HG02885 (cell line): ENCODE measurements around the gene TIAM1.

ENCODE experiments used
- ATAC-seq: cut with Tn5 transposase; IDR thresholded peaks from one replicate; pipeline ENCODE4 v1.9.1; 2021; ENCODE audit warnings: mild to moderate bottlenecking; ENCODE audit not compliant: unreplicated experiment, poor library complexity

TIAM1 gene

DNA sequence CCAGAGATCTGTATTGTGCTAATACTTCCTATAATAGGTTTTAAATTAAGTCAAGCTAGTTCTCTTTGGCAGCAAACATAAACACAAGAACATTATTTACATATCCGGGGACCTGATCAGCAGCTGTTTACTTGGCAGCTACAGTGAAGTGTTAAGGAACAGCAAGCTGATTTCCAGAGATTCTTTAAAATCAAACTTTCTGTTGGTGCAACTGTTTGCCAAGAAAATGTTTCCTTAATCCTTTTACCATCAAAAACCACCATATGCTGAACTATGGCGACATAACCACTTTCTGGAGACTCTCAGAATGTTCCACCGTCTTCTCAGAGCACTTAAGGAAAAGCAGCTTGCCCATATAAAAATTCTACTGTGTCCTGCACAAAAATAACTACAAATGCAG is 198.8 kb downstream of the TIAM1 start:
- ATAC-seq, result no peak

GRCh38 chr21:31143036-31143435 is 201.0 kb downstream of the TIAM1 start:
- ATAC-seq, result no peak

DNA sequence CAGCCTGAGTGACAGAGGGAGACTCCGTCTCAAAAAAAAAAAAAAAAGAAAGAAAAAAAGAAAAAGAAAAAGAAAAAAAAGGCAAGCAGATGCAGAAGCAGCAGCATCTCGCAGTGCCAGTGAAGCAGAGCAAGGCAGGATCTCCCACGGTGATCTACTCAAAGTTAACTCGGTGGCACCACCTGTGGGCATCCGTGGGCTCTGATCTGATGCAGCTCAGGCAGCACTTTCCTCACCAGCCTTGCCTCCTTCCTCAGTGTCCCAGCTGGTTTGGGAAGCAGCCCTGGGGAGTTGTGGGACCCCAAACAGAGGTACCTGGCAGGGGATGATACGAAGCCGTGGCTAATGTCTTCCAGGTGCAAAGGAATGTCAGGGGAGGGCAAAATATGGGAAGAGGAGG is 201.5 kb downstream of the TIAM1 start:
- peak; percentile 55 for ATAC-seq

DNA sequence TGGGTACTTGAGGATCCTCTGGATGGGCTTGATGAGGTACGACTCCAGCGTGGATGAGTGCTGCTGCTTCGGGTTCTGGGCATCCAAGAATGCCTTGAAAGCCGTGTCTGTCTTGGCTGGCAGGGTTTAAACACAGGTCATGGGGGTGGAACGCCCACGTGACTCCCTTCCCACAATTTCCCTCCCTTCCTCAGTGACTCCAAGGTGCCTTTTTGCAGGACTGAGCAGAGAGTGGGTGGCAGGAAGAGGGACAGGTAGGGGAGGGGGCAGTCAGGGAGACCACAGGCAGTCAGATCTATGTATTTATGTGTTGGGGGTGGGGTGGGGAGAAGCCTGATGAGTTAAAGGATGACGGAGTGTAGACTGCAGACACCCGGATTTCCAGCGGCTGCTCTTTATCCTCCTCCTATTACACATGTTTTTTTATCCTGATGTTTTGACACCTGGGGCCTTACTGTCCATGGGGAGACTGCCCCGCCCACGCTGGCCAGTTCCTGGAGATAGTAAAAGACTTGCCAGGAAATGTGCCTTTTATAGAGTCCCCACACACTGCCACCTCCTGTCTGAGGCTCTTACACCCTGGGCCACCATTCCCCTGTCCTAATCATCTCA is 202.6 kb downstream of the TIAM1 start:
- ATAC-seq, result no peak

DNA sequence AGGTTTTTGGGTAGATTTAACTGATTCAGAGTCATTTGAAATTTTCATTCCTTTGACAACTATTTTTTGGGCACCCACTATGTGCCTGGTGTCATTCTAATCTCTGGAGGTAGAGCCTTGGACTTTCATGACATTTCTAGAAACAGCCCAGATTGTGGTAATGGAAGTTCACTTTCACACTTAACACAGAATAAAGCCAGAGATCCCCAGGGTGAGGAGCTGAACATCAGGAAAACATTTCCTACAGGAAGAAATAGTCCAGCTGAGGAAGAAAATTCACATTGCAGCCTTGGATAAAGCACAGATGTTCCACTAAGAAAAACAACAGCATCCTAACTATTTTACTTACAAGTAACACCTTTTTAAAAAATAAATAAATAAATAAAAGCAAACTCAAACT is 203.4 kb downstream of the TIAM1 start:
- no peak for ATAC-seq

- ATAC-seq, result no peak
Measured at GRCh38 chr21:31140025-31140424, 204.0 kb downstream of the TIAM1 start.

- ATAC-seq, result no peak
Measured at GRCh38 chr21:31137960-31138359, 206.1 kb downstream of the TIAM1 start.

- peak; percentile 52 for ATAC-seq
Measured at GRCh38 chr21:31136891-31137290, 207.2 kb downstream of the TIAM1 start.

GRCh38 chr21:31135531-31136184 is 208.4 kb downstream of the TIAM1 start:
- no peak for ATAC-seq

- ATAC-seq, result no peak
Measured at GRCh38 chr21:31133243-31133830, 210.7 kb downstream of the TIAM1 start.

- ATAC-seq, result peak; percentile 77
Measured at GRCh38 chr21:31132574-31133242, 211.4 kb downstream of the TIAM1 start.

DNA sequence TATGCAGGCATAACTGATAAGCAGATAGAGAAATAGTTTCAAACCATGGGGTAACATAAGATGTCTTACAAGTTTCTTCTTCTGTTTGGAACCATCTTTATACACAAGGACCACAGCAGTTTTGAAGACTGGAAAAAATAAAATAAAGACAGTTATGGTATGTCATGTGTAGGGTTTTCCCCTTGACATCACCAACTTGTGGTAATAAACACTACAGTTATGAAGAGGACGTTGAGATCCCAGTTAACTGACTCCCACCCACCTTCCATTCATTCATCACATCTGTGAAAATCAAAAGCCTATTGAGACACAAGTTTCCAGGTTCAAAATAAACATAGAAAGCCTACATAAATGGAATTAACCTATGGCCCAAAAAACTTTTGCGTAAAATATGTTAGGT is 213.2 kb downstream of the TIAM1 start:
- ATAC-seq, result no peak

DNA sequence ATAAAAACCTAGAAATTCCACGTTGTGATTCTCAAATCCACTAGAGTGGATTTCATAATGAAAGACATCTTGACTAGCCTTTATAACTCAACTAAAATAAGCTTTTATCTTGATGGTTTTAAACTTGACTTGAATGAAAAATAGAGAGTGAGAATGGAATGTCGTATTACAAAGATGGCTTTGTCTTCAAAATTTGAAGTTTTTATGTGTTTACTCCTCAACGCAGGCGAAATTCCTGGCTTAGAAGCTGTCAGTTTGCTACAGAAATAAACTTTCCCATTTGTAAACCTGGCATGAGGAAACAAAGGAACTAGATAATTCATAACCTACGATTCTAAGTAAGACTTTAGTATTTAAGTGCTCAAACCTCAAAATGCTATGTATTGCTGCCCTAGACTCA is 215.8 kb downstream of the TIAM1 start:
- no peak for ATAC-seq

- ATAC-seq, result peak; percentile 68
Measured at GRCh38 chr21:31124010-31124409, 220.1 kb downstream of the TIAM1 start.

DNA sequence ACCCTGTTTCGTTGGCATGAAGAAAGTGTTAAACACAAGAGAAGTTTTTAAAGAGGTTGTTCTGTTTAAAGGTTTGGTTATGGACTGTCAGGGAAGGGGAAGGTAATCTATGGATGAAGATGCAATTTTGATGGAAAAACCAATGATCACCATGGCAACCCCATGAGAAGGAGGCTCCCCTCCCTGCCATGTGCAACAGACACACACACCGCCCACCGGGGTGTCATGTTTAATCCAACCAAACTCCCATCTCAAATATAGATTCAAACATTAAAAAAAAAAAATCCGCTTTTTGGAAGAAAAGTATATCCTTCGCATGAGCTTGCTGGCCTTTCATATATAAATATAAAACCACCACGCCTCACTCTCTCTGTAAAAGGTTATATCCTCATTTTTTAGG is 224.9 kb downstream of the TIAM1 start:
- no peak for ATAC-seq

DNA sequence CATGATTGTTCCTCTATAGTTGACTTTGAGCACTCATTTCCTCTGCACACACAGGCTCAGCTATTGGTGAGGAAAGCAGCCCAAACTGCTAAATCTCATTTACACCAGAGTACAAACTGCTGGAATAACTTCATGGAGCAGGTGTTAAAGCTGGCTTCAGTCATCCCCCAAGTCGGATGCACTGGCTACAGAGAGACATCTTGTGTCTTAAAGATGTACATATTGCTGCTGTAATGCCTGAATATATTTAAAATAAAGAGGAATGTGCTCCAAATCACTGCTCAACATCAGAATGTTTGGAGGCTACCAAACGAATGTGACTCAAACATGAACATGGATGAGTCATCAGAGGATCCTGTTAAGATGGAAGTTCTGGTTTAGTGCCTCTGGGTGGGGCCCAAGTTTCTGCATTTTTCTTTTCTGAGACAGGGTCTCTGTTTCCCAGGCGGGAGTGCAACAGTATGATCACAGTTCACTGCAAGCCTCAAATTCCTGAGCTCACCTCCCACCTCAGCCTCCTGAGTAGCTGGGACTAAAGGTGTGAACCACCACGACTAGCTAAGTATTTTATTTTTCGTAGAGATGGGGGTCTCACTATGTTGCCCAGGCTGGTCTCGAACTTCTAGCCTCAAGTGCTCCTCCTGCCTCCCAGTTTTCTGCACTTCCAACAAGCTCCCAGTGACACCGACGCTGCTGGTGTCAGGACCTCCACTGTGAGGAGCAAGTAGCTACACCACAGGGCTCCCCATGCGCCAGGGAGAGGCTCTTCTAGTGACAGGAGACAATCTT is 226.7 kb downstream of the TIAM1 start:
- ATAC-seq, result no peak

GRCh38 chr21:31115249-31115648 is 228.8 kb downstream of the TIAM1 start:
- no peak for ATAC-seq

DNA sequence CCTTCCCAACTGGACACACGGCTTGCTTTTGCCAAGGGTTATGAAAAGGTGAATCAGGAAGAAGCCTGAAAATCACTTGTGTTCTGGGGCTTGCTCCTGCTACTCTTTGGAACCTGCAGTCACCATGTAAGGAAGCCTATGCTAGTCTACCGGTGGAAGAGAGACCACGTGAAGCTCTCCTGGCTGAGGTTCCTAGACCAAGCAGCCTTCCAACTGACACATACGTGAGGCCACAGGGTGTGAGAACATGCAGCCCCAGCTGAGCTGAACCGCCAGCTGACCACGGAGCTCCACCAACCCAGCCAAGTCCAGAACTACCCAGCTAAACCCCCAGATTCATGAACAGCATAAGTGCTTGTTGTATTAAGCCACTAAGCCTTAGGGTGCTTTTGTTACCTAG is 233.0 kb downstream of the TIAM1 start:
- ATAC-seq, result no peak

DNA sequence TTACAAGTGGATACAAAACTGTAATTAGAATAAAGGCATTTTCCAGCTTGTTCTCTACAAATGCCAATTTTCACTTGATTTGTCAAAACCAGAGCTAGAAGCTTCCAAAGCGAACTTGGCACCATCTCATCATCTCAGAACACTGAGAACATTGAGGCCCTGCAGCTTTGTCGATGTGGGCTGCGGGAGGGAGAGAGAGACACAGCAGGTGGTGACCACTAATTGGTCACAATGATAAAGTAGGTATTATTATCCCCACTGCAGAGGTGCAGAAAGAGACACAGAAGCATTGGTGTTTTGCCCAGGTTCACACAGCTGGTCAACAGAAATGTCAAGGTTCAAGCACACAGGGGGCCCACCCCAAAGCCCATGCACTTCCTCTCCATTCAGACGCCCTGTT is 233.6 kb downstream of the TIAM1 start:
- no peak for ATAC-seq

- peak; percentile 70 for ATAC-seq
Measured at GRCh38 chr21:31107871-31108270, 236.2 kb downstream of the TIAM1 start.
